BJ (cell line): ENCODE measurements around the gene YIPF7. TPM values are rescaled to one million over a fixed set of nuclear protein-coding genes. Genes with fewer than 3 reads are reported as not detected.

Experiments used
- CTCF ChIA-PET: fragments of 350-600 bp; formaldehyde crosslinking; extraction: SDS; loops from one replicate; lab custom pipeline; 2021; ENCODE audit warnings: antibody characterized with exemption, inconsistent platforms; lab: Yijun Ruan, JAX
- POLR2A ChIA-PET: fragments of 300-600 bp; sonication (Branson Sonifier 250); formaldehyde crosslinking; extraction: SDS; loops from one replicate; lab custom pipeline; 2021; ENCODE audit warnings: antibody characterized with exemption; lab: Charles Lee
- DNase-seq: peaks from one replicate; pipeline ENCODE4 v3.0.0-alpha.2; 2011; ENCODE audit warnings: low read depth
- H3K27me3 ChIP-seq: 2 replicates; pipeline ENCODE4 v1.6.0; 2011; ENCODE audit warnings: low read length; ENCODE audit not compliant: control insufficient read depth, insufficient read depth
- H3K36me3 ChIP-seq: 2 replicates; pipeline ENCODE4 v1.5.1; 2011; ENCODE audit warnings: low read length; ENCODE audit not compliant: control insufficient read depth, insufficient read depth
- H3K4me3 ChIP-seq: 2 replicates; pipeline ENCODE4 v1.5.1; 2011; ENCODE audit warnings: low read depth, mild to moderate bottlenecking, control low read depth, low read length
- polyA plus RNA-seq: library from polyadenylated mRNA; depleted of rRNA; stranded (reverse); fragments of >200 nt; gene quantifications from 2 replicates; pipeline ENCODE4 v1.2.3, GENCODE V29; 2011
- TF ChIP-seq, protein P1 (sequence below): IDR thresholded peaks from 2 replicates; pipeline ENCODE4 v1.5.1; 2011; ENCODE audit warnings: low read depth, mild to moderate bottlenecking, control low read depth, inconsistent platforms, low read length, moderate library complexity; ENCODE audit not compliant: insufficient read depth

The YIPF7 gene
- polyA plus RNA-seq, 1 experiment: not detected

DNA sequence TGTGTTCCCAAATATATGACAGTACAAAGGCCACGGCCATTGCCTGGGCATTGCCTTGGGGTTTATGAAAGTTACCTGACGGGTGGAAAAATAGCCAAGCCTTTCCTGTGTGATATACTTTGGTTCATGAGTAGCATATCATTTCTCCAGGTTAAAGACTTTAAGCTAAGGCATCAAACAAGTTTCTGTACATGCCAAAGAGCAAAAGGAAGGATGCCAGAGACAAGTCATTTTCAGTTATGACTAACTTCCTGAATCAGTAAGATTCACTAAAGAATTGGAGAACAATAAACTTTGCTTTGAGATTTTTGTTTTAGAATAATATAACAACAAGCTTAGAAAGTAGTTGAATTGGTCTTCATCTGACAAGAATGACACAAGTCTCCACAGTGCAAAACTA, 17.1 kb upstream of the YIPF7 start:
- Histone ChIP-seq H3K4me3 (no peak overlapping the region), H3K27me3 (no peaks in the 10 kb centered on the region), H3K36me3 (no peaks in the 10 kb centered on the region)
- POLR2A ChIA-PET: interaction anchor here (0.5 kb wide), 1 partner anchor 19 kb away, joined by 5 read pairs; no protein-coding TSS in a partner anchor
- TF ChIP-seq, protein P1, sequence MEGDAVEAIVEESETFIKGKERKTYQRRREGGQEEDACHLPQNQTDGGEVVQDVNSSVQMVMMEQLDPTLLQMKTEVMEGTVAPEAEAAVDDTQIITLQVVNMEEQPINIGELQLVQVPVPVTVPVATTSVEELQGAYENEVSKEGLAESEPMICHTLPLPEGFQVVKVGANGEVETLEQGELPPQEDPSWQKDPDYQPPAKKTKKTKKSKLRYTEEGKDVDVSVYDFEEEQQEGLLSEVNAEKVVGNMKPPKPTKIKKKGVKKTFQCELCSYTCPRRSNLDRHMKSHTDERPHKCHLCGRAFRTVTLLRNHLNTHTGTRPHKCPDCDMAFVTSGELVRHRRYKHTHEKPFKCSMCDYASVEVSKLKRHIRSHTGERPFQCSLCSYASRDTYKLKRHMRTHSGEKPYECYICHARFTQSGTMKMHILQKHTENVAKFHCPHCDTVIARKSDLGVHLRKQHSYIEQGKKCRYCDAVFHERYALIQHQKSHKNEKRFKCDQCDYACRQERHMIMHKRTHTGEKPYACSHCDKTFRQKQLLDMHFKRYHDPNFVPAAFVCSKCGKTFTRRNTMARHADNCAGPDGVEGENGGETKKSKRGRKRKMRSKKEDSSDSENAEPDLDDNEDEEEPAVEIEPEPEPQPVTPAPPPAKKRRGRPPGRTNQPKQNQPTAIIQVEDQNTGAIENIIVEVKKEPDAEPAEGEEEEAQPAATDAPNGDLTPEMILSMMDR: no peak
- CTCF ChIA-PET: interaction anchor here (1.2 kb wide), 1 partner anchor 14 kb away, joined by 3 read pairs; no protein-coding TSS in a partner anchor
- no peak for DNase-seq

DNA sequence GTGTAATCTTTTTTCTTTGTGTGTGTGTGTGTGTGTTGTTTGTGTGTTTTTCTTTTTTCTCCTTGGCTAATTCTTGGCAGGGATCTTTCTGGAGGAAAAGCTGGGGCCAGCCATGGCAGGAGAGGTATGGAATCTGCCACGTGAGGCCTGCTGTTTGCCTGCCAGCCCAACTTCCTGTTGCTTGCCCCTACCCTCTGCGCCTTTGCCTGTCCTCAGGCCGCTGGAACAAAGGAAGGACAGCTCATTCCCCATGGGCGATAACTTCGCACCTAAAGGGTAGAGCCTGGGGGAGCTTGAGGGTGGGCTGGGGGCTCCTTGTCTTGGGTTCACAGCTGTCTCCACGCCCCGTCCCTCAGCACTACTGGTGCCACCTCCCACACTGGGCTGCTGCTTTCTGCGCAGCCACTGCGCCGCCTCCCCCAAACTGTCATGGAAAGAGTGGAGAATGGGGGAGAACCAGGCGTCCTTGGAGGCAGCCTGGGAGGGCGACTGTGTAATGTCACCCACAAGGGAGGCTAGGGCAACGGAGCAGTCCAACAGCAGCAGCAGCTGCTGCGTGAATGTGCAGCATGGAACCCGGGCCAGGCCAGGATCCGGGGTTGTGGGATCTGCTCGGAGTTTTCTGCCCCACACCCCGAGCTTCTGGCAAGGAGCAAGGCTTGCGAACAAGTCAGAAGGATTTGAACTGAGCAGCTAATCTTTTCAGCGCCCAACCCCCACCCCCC, 12.3 kb upstream of the YIPF7 start:
- Histone ChIP-seq H3K4me3 (no peak overlapping the region), H3K36me3 (no peaks in the 10 kb centered on the region), H3K27me3 (no peaks in the 10 kb centered on the region)
- CTCF ChIA-PET: no interaction called here
- TF ChIP-seq, protein P1: no peak
- POLR2A ChIA-PET: no interaction called here
- no peak for DNase-seq

DNA sequence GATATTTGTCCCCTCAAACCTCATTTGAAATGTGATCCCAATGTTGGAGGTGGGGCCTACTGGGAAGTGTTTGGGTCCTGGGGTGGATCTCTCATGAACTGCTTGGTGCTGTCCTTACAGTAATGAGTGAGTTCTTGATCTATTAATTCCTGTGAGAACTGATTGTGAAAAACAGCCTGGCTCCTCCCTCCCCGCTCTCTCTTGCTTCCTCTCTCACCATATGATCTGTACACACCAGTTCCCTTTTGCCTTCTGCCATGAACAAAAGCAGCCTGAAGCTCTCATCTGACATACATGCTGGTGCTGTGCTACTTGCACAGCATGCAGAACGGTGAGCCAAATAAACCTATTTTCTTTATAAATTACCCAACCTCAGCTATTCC, 11.2 kb upstream of the YIPF7 start:
- Histone ChIP-seq H3K4me3 (no peak overlapping the region), H3K36me3 (no peaks in the 10 kb centered on the region), H3K27me3 (no peaks in the 10 kb centered on the region)
- POLR2A ChIA-PET: no interaction called here
- CTCF ChIA-PET: no interaction called here
- no peak for DNase-seq
- TF ChIP-seq, protein P1: no peak

DNA sequence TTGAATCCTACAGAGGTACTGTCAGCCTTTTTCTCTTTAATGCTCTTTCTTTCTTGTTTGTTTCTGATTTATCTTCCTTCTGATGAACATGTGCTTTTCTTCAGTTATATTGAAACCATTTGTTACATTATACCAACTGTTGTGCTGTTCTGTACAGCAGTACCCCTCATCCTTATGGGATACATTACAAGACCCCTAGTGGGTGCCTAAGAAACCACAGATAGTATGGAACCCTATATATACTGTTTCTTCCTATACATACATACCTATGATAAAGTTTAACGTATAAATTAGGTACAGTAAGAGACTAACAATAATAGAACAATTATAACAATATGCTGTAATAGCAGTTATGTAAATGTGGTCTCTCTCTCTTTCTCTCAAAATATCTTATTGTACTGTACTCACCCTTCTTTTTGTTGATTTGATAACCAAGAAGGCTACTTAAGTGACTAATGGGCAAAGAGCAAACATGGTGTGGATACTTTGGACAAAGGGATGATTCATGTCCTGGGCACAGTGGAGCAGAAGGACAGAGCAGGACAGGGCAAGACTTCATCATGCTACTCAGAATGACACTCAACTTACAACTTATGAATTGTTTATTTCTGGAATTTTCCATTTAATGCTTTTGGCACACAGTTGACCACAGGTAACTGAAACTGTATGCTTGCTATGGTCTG, 10.7 kb upstream of the YIPF7 start:
- DNase-seq: no peak
- CTCF ChIA-PET: no interaction called here
- TF ChIP-seq, protein P1: no peak
- POLR2A ChIA-PET: no interaction called here
- no peaks in the 10 kb centered on the region for H3K36me3 ChIP-seq
- no peak overlapping the region for H3K4me3 ChIP-seq
- H3K27me3 ChIP-seq: no peaks in the 10 kb centered on the region

DNA sequence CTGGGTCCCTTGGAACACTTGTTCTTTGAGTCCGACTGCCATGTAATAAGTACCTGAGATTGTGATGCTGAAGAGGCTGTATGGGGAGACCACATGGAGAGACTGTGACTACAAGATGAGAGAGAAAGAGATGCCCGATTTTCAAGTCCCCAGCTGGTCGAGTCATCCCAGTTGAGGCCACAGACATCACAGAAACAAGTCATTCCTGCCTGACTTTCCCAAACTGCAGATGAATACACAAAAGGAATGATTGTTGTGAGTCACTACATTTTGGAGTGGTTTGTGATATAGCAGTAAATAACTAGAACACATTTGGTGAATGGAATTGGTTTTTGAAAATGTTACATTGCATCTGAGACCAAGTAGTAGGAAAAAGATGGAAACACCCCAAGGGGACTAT, 9.0 kb upstream of the YIPF7 start:
- no peaks in the 10 kb centered on the region for H3K27me3 ChIP-seq
- H3K36me3 ChIP-seq: no peaks in the 10 kb centered on the region
- ChIA-PET POLR2A (no interaction called here), CTCF (no interaction called here)
- TF ChIP-seq, protein P1: no peak
- H3K4me3 ChIP-seq: no peak overlapping the region
- DNase-seq: no peak
